ENCODE results near the gene SSBP4. TPM values are rescaled to one million over a fixed set of nuclear protein-coding genes. Genes with fewer than 3 reads are reported as not detected.

SSBP4 gene
- total RNA-seq, 4 donors from 2014 or later: 18.1 to 30.5 (median 27.4) TPM

GRCh38 chr19:18432275-18433014 lies 13.2 kb downstream of the SSBP4 start:
- no peak for DNase-seq (ENCODE audit: low spot score in 2 of 2)
- H3K27me3 ChIP-seq: no peaks in the 10 kb centered on the region
- peaks cover 53% of the 10 kb centered on the region for H3K4me1 ChIP-seq
- H3K9me3 ChIP-seq: no peaks in the 10 kb centered on the region
- no peak overlapping the region for H3K4me3 ChIP-seq
- H3K36me3 ChIP-seq: no peaks in the 10 kb centered on the region
- WGBS: 63% methylated on average over 2 of the region's 13 CpGs
- TF ChIP-seq EP300 (IDR thresholded peaks at IDR 0.05): no peak
- TF ChIP-seq CTCF (IDR thresholded peaks at IDR 0.05): no peak
- no peak for TF ChIP-seq POLR2AphosphoS5 (IDR thresholded peaks at IDR 0.05)
- no peak for TF ChIP-seq POLR2A (IDR thresholded peaks at IDR 0.05)
- H3K27ac ChIP-seq: no peak overlapping the region

GRCh38 chr19:18433015-18433691 lies 14.0 kb downstream of the SSBP4 start:
- Histone ChIP-seq H3K4me3 (peak overlapping the region; percentile 49), H3K27ac (no peak overlapping the region), H3K9me3 (no peaks in the 10 kb centered on the region), H3K4me1 (peaks cover 56% of the 10 kb centered on the region), H3K36me3 (no peaks in the 10 kb centered on the region), H3K27me3 (no peaks in the 10 kb centered on the region)
- no peak for TF ChIP-seq EP300 (IDR thresholded peaks at IDR 0.05)
- DNase-seq (ENCODE audit: low spot score in 2 of 2): peak in 1 of 2 donors; percentile 73
- 9% methylated on average over 28 of the region's 59 CpGs for WGBS

- no peak for TF ChIP-seq POLR2A (IDR thresholded peaks at IDR 0.05)
- TF ChIP-seq CTCF (IDR thresholded peaks at IDR 0.05): no peak
- TF ChIP-seq POLR2AphosphoS5 (IDR thresholded peaks at IDR 0.05): no peak
- TF ChIP-seq EP300 (IDR thresholded peaks at IDR 0.05): no peak
- H3K36me3 ChIP-seq: no peaks in the 10 kb centered on the region
- H3K27ac ChIP-seq: no peak overlapping the region
- H3K27me3 ChIP-seq: no peaks in the 10 kb centered on the region
- WGBS: 32% methylated on average over 21 of the region's 60 CpGs
- DNase-seq (ENCODE audit: low spot score in 2 of 2): no peak
- peaks cover 56% of the 10 kb centered on the region for H3K4me1 ChIP-seq
- H3K4me3 ChIP-seq: peak overlapping the region; percentile 49
- no peaks in the 10 kb centered on the region for H3K9me3 ChIP-seq
Measured at GRCh38 chr19:18433735-18434398, 14.7 kb downstream of the SSBP4 start.

GRCh38 chr19:18434411-18435175 lies 15.4 kb downstream of the SSBP4 start:
- Histone ChIP-seq H3K9me3 (no peaks in the 10 kb centered on the region), H3K4me1 (peaks cover 56% of the 10 kb centered on the region), H3K27me3 (no peaks in the 10 kb centered on the region), H3K4me3 (peak overlapping the region; percentile 49), H3K36me3 (no peaks in the 10 kb centered on the region), H3K27ac (no peak overlapping the region)
- WGBS: 84% methylated on average over 19 of the region's 21 CpGs
- DNase-seq (ENCODE audit: low spot score in 2 of 2): no peak
- TF ChIP-seq POLR2A (IDR thresholded peaks at IDR 0.05) (no peak), POLR2AphosphoS5 (IDR thresholded peaks at IDR 0.05) (no peak), EP300 (IDR thresholded peaks at IDR 0.05) (no peak), CTCF (IDR thresholded peaks at IDR 0.05) (no peak)

GRCh38 chr19:18435178-18435841 lies 16.1 kb downstream of the SSBP4 start:
- no peak for DNase-seq (ENCODE audit: low spot score in 2 of 2)
- no peak overlapping the region for H3K4me3 ChIP-seq
- TF ChIP-seq EP300 (IDR thresholded peaks at IDR 0.05) (no peak), POLR2A (IDR thresholded peaks at IDR 0.05) (no peak), POLR2AphosphoS5 (IDR thresholded peaks at IDR 0.05) (no peak), CTCF (IDR thresholded peaks at IDR 0.05) (no peak)

More at GRCh38 chr19:18435178-18435841, 16.1 kb downstream of the SSBP4 start:
- Histone ChIP-seq H3K4me1 (peaks cover 57% of the 10 kb centered on the region), H3K9me3 (no peaks in the 10 kb centered on the region), H3K27ac (no peak overlapping the region), H3K27me3 (no peaks in the 10 kb centered on the region), H3K36me3 (no peaks in the 10 kb centered on the region)
- WGBS: 94% methylated on average over 48 of the region's 49 CpGs

Data from suprapubic skin (tissue), 4 donors.